ENCODE data around the gene PDE3A. TPM values are rescaled to one million over a fixed set of nuclear protein-coding genes. Genes with fewer than 3 reads are reported as not detected.
A peak's percentile ranks its signal among the peaks of the same experiment; 100 is the strongest.

Gene PDE3A
- 0.67 and 0.88 TPM in 2 replicates for polyA plus RNA-seq (2012; rRNA removed)
- 0.89 and 0.98 TPM in 2 replicates for polyA plus RNA-seq (2012; cell fraction: cytosol; rRNA removed)
- polyA plus RNA-seq (2012; cell fraction: nucleus; rRNA removed): 0.70 and 1.1 TPM in 2 replicates

DNA sequence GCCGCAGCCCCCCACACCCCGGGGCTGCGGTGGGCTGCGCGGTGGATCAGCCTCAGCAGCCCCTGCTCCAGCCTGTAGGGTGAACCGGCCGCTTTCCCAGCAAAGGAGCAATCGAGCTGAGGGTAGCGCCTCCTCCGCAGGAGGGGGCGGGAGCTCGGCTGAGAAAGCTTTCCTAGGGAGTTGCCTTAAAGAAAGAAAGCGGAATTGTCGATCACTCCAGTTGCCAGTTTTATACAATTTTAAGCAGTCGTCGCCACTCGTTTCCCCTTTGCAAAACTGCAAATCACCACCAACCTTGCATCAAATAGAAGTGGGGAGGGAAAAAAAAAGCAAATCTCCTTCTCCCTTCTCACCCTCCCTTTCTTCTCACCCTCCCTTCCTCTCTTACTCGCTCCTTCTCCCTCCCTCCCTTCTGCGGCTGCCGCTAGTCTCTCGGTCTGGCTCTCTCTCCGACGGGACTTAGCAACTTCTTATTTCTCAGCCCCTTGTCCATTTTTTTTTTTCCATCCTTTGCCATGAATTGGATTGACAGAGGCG lies at the start of gene PDE3A:
TSS of gene PDE3A (plus strand) at position 424 of the 537 bp plus-strand sequence. CDS start 748 bp downstream, outside the sequence.
- H3K27me3 ChIP-seq (ENCODE audit: insufficient read depth): no peaks in the 10 kb centered on the region
- H3K27ac ChIP-seq (ENCODE audit: low read depth in 2 of 2, low read length in 1 of 2): peak within 1 kb of the TSS; percentile 95 to 96
- H3F3A ChIP-seq (replicated peaks; ENCODE audit: insufficient read depth): peaks cover 12% of the 10 kb centered on the region
- H3K9ac ChIP-seq: peak within 1 kb of the TSS; percentile 90
- no peaks in the 10 kb centered on the region for H3K36me3 ChIP-seq (replicated peaks in 1 of 2; ENCODE audit: control insufficient read depth in 1 of 2, insufficient read depth in 2 of 2, low read length in 1 of 2)
- H4K20me1 ChIP-seq (ENCODE audit: insufficient read depth): no peaks in the 10 kb centered on the region; the same call in 1 of the 2 replicates
- CTCF ChIA-PET: interaction anchor here (0.8 to 2.5 kb wide), 13 partner anchors 14 to 629 kb away, joined by 3 to 9 read pairs (median 4); no protein-coding TSS in a partner anchor
- H3K4me3 ChIP-seq (ENCODE audit: low read depth in 2 of 2, low read length in 1 of 2): peak within 1 kb of the TSS; percentile 90 to 98
- H3K9me3 ChIP-seq: no peaks in the 10 kb centered on the region
- H2AFZ ChIP-seq (ENCODE audit: low read depth): peak within 1 kb of the TSS; percentile 90
- peaks cover 42% of the 10 kb centered on the region for H3K79me2 ChIP-seq (ENCODE audit: insufficient read depth)
- H3K4me2 ChIP-seq: peak within 1 kb of the TSS; percentile 93
- TF ChIP-seq, protein P1, sequence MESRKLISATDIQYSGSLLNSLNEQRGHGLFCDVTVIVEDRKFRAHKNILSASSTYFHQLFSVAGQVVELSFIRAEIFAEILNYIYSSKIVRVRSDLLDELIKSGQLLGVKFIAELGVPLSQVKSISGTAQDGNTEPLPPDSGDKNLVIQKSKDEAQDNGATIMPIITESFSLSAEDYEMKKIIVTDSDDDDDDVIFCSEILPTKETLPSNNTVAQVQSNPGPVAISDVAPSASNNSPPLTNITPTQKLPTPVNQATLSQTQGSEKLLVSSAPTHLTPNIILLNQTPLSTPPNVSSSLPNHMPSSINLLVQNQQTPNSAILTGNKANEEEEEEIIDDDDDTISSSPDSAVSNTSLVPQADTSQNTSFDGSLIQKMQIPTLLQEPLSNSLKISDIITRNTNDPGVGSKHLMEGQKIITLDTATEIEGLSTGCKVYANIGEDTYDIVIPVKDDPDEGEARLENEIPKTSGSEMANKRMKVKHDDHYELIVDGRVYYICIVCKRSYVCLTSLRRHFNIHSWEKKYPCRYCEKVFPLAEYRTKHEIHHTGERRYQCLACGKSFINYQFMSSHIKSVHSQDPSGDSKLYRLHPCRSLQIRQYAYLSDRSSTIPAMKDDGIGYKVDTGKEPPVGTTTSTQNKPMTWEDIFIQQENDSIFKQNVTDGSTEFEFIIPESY (IDR thresholded peaks at IDR 0.05; ENCODE audit: borderline replicate concordance, low read depth): no peak
- TF ChIP-seq MXI1 (IDR thresholded peaks at IDR 0.05; ENCODE audit: low read depth, low read length) (0 out of 2 replicates have a peak, but pooled peaks have one; percentile 11), SMC3 (IDR thresholded peaks at IDR 0.05; ENCODE audit: low read depth, low read length) (peak; percentile 13; the same call in 1 of the 2 replicates), TAF1 (IDR thresholded peaks at IDR 0.05; ENCODE audit: borderline replicate concordance, low read depth, low read length) (peak; percentile 21; the same call in 1 of the 2 replicates), NRF1 (IDR thresholded peaks at IDR 0.05; ENCODE audit: low read depth, low read length) (no peak), RAD21 (IDR thresholded peaks at IDR 0.05; ENCODE audit: low read length) (peak; percentile 30; the same call in 1 of the 2 replicates)
- TF ChIP-seq, protein P2, sequence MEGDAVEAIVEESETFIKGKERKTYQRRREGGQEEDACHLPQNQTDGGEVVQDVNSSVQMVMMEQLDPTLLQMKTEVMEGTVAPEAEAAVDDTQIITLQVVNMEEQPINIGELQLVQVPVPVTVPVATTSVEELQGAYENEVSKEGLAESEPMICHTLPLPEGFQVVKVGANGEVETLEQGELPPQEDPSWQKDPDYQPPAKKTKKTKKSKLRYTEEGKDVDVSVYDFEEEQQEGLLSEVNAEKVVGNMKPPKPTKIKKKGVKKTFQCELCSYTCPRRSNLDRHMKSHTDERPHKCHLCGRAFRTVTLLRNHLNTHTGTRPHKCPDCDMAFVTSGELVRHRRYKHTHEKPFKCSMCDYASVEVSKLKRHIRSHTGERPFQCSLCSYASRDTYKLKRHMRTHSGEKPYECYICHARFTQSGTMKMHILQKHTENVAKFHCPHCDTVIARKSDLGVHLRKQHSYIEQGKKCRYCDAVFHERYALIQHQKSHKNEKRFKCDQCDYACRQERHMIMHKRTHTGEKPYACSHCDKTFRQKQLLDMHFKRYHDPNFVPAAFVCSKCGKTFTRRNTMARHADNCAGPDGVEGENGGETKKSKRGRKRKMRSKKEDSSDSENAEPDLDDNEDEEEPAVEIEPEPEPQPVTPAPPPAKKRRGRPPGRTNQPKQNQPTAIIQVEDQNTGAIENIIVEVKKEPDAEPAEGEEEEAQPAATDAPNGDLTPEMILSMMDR (IDR thresholded peaks at IDR 0.05): peak; percentile 41
- POLR2A ChIA-PET: interaction anchor here (0.6 to 2.8 kb wide), 6 partner anchors 99 to 453 kb away, joined by 3 to 19 read pairs (median 4); no protein-coding TSS in a partner anchor
- DNase-seq: peak; percentile 80
- peaks cover 0 to 12% of the 10 kb centered on the region in 2 experiments; a peak in 2 of 4 replicates for H3K4me1 ChIP-seq (ENCODE audit: control insufficient read depth in 1 of 2, insufficient read depth in 2 of 2, low read depth in 1 of 2, low read length in 1 of 2)
- under 1% methylated on average over 22 of the region's 24 CpGs for WGBS (ENCODE audit: low lambda C conversion rate)
- no peaks in the 10 kb centered on the region for H3K9me2 ChIP-seq

DNA sequence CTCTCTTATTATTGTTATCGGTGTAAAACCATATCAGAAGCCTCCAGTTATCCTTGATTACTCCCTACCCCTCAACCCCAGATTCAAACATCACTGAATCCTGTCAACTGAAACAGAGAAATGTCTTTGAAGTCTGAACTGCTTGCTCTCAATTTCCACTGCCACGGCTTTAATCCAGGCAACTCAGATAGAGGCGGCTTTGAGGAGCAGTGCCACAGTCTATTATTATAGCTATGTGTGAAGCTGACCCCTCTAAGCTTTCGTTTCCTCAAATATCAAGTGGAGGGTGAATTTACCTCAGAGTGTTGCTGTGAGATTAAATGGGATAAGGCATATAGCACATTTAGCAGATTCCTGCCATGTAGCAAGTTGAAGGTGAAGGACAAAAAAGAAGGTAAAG lies 49.0 kb upstream of the PDE3A start:
- Histone ChIP-seq H3K9ac (no peak overlapping the region), H3K36me3 (replicated peaks in 1 of 2; ENCODE audit: control insufficient read depth in 1 of 2, insufficient read depth in 2 of 2, low read length in 1 of 2) (no peaks in the 10 kb centered on the region), H3F3A (replicated peaks; ENCODE audit: insufficient read depth) (no peaks in the 10 kb centered on the region), H3K4me1 (ENCODE audit: control insufficient read depth in 1 of 2, insufficient read depth in 2 of 2, low read depth in 1 of 2, low read length in 1 of 2) (no peaks in the 10 kb centered on the region; a peak in 2 of 4 replicates), H2AFZ (ENCODE audit: low read depth) (peak overlapping the region; percentile 57; the same call in 1 of the 2 replicates), H3K4me3 (ENCODE audit: low read depth in 2 of 2, low read length in 1 of 2) (no peak overlapping the region), H4K20me1 (ENCODE audit: insufficient read depth) (no peaks in the 10 kb centered on the region), H3K27me3 (ENCODE audit: insufficient read depth) (no peaks in the 10 kb centered on the region), H3K9me3 (no peaks in the 10 kb centered on the region; the same call in 1 of the 2 replicates), H3K4me2 (no peak overlapping the region), H3K9me2 (no peaks in the 10 kb centered on the region), H3K79me2 (ENCODE audit: insufficient read depth) (no peaks in the 10 kb centered on the region), H3K27ac (ENCODE audit: low read depth in 2 of 2, low read length in 1 of 2) (no peak overlapping the region)
- no peak for DNase-seq
- ChIA-PET CTCF (no interaction called here), POLR2A (no interaction called here)
- TF ChIP-seq, protein P3, sequence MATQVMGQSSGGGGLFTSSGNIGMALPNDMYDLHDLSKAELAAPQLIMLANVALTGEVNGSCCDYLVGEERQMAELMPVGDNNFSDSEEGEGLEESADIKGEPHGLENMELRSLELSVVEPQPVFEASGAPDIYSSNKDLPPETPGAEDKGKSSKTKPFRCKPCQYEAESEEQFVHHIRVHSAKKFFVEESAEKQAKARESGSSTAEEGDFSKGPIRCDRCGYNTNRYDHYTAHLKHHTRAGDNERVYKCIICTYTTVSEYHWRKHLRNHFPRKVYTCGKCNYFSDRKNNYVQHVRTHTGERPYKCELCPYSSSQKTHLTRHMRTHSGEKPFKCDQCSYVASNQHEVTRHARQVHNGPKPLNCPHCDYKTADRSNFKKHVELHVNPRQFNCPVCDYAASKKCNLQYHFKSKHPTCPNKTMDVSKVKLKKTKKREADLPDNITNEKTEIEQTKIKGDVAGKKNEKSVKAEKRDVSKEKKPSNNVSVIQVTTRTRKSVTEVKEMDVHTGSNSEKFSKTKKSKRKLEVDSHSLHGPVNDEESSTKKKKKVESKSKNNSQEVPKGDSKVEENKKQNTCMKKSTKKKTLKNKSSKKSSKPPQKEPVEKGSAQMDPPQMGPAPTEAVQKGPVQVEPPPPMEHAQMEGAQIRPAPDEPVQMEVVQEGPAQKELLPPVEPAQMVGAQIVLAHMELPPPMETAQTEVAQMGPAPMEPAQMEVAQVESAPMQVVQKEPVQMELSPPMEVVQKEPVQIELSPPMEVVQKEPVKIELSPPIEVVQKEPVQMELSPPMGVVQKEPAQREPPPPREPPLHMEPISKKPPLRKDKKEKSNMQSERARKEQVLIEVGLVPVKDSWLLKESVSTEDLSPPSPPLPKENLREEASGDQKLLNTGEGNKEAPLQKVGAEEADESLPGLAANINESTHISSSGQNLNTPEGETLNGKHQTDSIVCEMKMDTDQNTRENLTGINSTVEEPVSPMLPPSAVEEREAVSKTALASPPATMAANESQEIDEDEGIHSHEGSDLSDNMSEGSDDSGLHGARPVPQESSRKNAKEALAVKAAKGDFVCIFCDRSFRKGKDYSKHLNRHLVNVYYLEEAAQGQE (IDR thresholded peaks at IDR 0.05; ENCODE audit: low read depth, low read length): no peak
- no peak for TF ChIP-seq POLR2AphosphoS5 (IDR thresholded peaks at IDR 0.05; ENCODE audit: low read depth, low read length)
- TF ChIP-seq RXRA (IDR thresholded peaks at IDR 0.05; ENCODE audit: borderline replicate concordance, low read depth): no peak
- TF ChIP-seq, protein P2 (IDR thresholded peaks at IDR 0.05): no peak
- no peak for TF ChIP-seq TAF1 (IDR thresholded peaks at IDR 0.05; ENCODE audit: borderline replicate concordance, low read depth, low read length)
- TF ChIP-seq JUND (IDR thresholded peaks at IDR 0.05): no peak
- TF ChIP-seq MEF2A (IDR thresholded peaks at IDR 0.05; ENCODE audit: borderline replicate concordance, low read depth): no peak
- no peak for TF ChIP-seq NFIC (IDR thresholded peaks at IDR 0.05; ENCODE audit: borderline replicate concordance)
- no peak for TF ChIP-seq FOXM1 (IDR thresholded peaks at IDR 0.05; ENCODE audit: low read depth)
- no peak for TF ChIP-seq CHD2 (IDR thresholded peaks at IDR 0.05; ENCODE audit: low read length, partially characterized antibody)
- 73% methylated on average over 4 of the region's 4 CpGs for WGBS (ENCODE audit: low lambda C conversion rate)

All from SK-N-SH (cell line).